Activated naive CD8-positive, alpha-beta T cell treated with anti-CD3 and anti-CD28 coated beads, Interleukin-2, amount 50 U/mL, for 24 hours (primary cell): ENCODE data around the gene SMARCE1.
"Not testable (repeated sequence)": the region's sequence is repeated elsewhere in the genome, so short reads cannot be mapped to it uniquely, and the experiment has no call there.

Experiments used
- ATAC-seq: fragments of 150-1000 bp; cut with Tn5 transposase; one replicate; pipeline ENCODE4 v1.10.0; 2021
- DNase-seq: peaks from one replicate; pipeline ENCODE4 v3.0.0; 2021
- H3K27ac Mint-ChIP-seq: one replicate; pipeline ENCODE4 v1.8.0; 2021; ENCODE audit warnings: mild to moderate bottlenecking, mixed read lengths
- H3K27me3 Mint-ChIP-seq: one replicate; pipeline ENCODE4 v1.8.0; 2021; ENCODE audit warnings: mixed read lengths
- H3K36me3 Mint-ChIP-seq: one replicate; pipeline ENCODE4 v1.8.0; 2021; ENCODE audit warnings: low read depth, mixed read lengths
- H3K4me1 Mint-ChIP-seq: one replicate; pipeline ENCODE4 v1.8.0; 2021; ENCODE audit warnings: mixed read lengths
- H3K4me3 Mint-ChIP-seq: one replicate; pipeline ENCODE4 v1.8.0; 2021; ENCODE audit warnings: mild to moderate bottlenecking, moderate library complexity, mixed read lengths
- H3K9me3 Mint-ChIP-seq: one replicate; pipeline ENCODE4 v1.8.0; 2021; ENCODE audit warnings: mixed read lengths

The SMARCE1 gene

GRCh38 chr17:40596261-40596919, 51.2 kb downstream of the SMARCE1 start:
- Mint-ChIP-seq H3K9me3 (peaks cover 13% of the 10 kb centered on the region), H3K4me3 (peak overlapping the region; percentile 67), H3K4me1 (peaks cover 73% of the 10 kb centered on the region), H3K27ac (peak overlapping the region; percentile 97), H3K36me3 (peaks cover 14% of the 10 kb centered on the region), H3K27me3 (no peaks in the 10 kb centered on the region)
- DNase-seq: no peak
- ATAC-seq: peak; percentile 42

GRCh38 chr17:40590742-40591141, 56.9 kb downstream of the SMARCE1 start:
- Mint-ChIP-seq H3K4me1 (peaks cover 71% of the 10 kb centered on the region), H3K36me3 (peaks cover 21% of the 10 kb centered on the region), H3K27ac (no peak overlapping the region), H3K9me3 (peaks cover 29% of the 10 kb centered on the region), H3K4me3 (no peak overlapping the region), H3K27me3 (no peaks in the 10 kb centered on the region)
- no peak for DNase-seq
- ATAC-seq: no peak

DNA sequence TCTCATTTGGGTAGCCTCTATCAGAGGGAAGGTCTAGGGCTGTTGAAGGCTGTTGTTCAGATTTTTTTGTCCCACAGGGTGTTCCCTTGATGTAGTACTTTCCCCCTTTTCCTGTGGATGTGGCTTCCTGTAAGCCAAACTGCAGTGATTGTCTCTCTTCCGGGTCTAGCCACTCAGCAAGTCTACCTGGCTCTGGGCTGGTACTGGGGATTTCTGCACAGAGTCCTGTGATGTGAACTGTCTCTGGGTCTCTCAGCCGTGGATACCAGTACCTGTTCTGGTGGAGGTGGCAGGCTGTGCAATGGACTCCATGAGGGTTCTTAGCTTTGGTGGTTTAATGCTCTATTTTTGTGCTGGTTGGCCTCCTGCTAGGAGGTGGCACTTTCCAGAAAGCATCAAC, 59.1 kb downstream of the SMARCE1 start:
- H3K4me1 Mint-ChIP-seq: peaks cover 74% of the 10 kb centered on the region
- ATAC-seq: no peak
- no peak for DNase-seq
- H3K27ac Mint-ChIP-seq: peak overlapping the region; percentile 48
- H3K9me3 Mint-ChIP-seq: peaks cover 44% of the 10 kb centered on the region
- no peak overlapping the region for H3K4me3 Mint-ChIP-seq
- H3K36me3 Mint-ChIP-seq: peaks cover 36% of the 10 kb centered on the region
- no peaks in the 10 kb centered on the region for H3K27me3 Mint-ChIP-seq

DNA sequence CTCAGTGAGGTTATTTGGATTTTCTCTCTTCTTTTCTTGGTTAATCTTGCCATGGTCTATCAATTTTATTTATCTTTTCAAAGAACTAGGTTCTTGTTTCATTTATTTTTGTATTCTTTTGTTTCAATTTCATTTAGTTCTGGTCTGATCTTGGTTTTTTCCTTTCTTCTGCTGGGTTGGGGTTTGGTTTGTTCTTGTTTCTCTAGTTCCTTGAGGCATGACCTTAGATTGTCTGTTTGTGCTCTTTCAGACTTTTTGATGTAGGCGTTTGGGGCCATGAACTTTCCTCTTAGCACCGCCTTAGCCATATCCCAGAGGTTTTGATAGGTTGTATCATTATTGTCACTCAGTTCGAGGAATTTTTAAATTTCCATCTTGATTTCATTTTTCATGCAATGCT, 61.4 kb downstream of the SMARCE1 start:
- H3K4me1 Mint-ChIP-seq: peaks cover 93% of the 10 kb centered on the region
- peaks cover 45% of the 10 kb centered on the region for H3K9me3 Mint-ChIP-seq
- not testable (repeated sequence) for H3K27me3 Mint-ChIP-seq, DNase-seq, ATAC-seq
- H3K36me3 Mint-ChIP-seq: peaks cover 36% of the 10 kb centered on the region
- peak overlapping the region; percentile 88 for H3K27ac Mint-ChIP-seq
- H3K4me3 Mint-ChIP-seq: peak overlapping the region; percentile 44

- not testable (repeated sequence) for H3K4me3 Mint-ChIP-seq, H3K27me3 Mint-ChIP-seq, ATAC-seq, DNase-seq
- Mint-ChIP-seq H3K27ac (peak overlapping the region; percentile 62), H3K9me3 (peaks cover 42% of the 10 kb centered on the region), H3K4me1 (peaks cover 92% of the 10 kb centered on the region), H3K36me3 (peaks cover 36% of the 10 kb centered on the region)
These were observed 62.7 kb downstream of the SMARCE1 start for GRCh38 chr17:40584950-40585349.

GRCh38 chr17:40582328-40582901, 65.2 kb downstream of the SMARCE1 start:
- H3K9me3 Mint-ChIP-seq: peaks cover 29% of the 10 kb centered on the region
- peak; percentile 65 for DNase-seq
- H3K27ac Mint-ChIP-seq: peak overlapping the region; percentile 89
- peaks cover 27% of the 10 kb centered on the region for H3K36me3 Mint-ChIP-seq
- peaks cover 93% of the 10 kb centered on the region for H3K4me1 Mint-ChIP-seq
- peak; percentile 67 for ATAC-seq
- peak overlapping the region; percentile 60 for H3K4me3 Mint-ChIP-seq
- no peaks in the 10 kb centered on the region for H3K27me3 Mint-ChIP-seq

DNA sequence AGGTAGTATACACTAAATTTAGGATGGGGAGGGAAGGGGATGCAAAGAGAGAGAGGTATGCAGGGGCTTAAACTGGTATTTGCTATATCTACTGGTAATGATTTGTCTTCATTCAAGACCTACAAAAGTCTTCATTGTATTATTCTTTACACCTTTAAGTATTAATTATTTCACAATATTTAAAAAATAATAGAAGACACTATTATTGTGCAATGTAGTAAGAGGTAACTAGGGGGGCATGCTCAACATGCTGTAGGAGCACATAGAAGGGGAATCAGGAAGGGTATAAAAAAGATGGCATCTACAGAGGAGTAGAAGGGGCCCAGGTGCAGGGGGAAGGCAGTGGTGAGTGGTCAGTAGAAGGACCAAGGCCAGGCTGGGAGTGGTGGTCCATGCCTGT, 67.5 kb downstream of the SMARCE1 start:
- peaks cover 19% of the 10 kb centered on the region for H3K9me3 Mint-ChIP-seq
- peaks cover 88% of the 10 kb centered on the region for H3K4me1 Mint-ChIP-seq
- H3K36me3 Mint-ChIP-seq: peaks cover 19% of the 10 kb centered on the region
- H3K4me3 Mint-ChIP-seq: no peak overlapping the region
- H3K27ac Mint-ChIP-seq: peak overlapping the region; percentile 49
- no peaks in the 10 kb centered on the region for H3K27me3 Mint-ChIP-seq
- DNase-seq (no peak), ATAC-seq (no peak)

- Mint-ChIP-seq H3K4me3 (no peak overlapping the region), H3K27ac (no peak overlapping the region), H3K9me3 (peaks cover 19% of the 10 kb centered on the region), H3K27me3 (no peaks in the 10 kb centered on the region), H3K36me3 (peaks cover 17% of the 10 kb centered on the region), H3K4me1 (peaks cover 81% of the 10 kb centered on the region)
- ATAC-seq (no peak), DNase-seq (no peak)
These were observed 68.1 kb downstream of the SMARCE1 start for GRCh38 chr17:40579471-40579870.

DNA sequence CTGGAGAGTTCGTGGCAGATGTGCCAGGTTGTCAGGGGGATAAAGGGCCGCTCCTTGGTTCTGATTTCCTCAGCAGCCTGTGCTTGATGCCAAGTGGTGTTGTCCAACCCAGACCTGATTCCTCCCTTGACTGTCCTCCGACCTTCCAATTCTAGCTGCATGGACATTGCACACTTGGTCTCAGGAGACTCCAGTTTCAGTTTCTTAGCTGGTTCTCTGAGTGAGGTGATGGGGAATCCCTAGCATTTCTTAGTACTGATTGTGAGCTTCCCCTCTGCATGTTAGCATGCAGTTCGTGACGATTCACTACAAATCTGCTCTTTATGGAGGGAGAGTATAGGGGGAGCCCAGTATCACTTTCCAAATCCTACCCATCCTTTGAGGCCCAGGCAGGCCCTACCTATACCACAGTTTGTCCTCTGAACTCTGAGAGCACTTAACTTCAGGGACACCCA, 70.0 kb downstream of the SMARCE1 start:
- Mint-ChIP-seq H3K27me3 (no peaks in the 10 kb centered on the region), H3K9me3 (peaks cover 27% of the 10 kb centered on the region), H3K36me3 (peaks cover 22% of the 10 kb centered on the region), H3K4me1 (peaks cover 69% of the 10 kb centered on the region), H3K4me3 (peak overlapping the region; percentile 63), H3K27ac (peak overlapping the region; percentile 76)
- peak; percentile 92 for ATAC-seq
- peak; percentile 30 for DNase-seq

GRCh38 chr17:40576113-40576740, 71.4 kb downstream of the SMARCE1 start:
- Mint-ChIP-seq H3K27ac (peak overlapping the region; percentile 13), H3K4me1 (peaks cover 67% of the 10 kb centered on the region), H3K36me3 (peaks cover 36% of the 10 kb centered on the region), H3K9me3 (peaks cover 40% of the 10 kb centered on the region), H3K4me3 (no peak overlapping the region), H3K27me3 (no peaks in the 10 kb centered on the region)
- DNase-seq (no peak), ATAC-seq (no peak)
